ENCODE results near the gene POLR1B. TPM values are rescaled to one million over a fixed set of nuclear protein-coding genes. Genes with fewer than 3 reads are reported as not detected.

The POLR1B gene
- total and polyA plus RNA-seq, 2 of the 13 experiments (the other 11 are each of a cell fraction or from before 2014, with no cell fraction given) = 18.3 to 46.0 TPM

DNA sequence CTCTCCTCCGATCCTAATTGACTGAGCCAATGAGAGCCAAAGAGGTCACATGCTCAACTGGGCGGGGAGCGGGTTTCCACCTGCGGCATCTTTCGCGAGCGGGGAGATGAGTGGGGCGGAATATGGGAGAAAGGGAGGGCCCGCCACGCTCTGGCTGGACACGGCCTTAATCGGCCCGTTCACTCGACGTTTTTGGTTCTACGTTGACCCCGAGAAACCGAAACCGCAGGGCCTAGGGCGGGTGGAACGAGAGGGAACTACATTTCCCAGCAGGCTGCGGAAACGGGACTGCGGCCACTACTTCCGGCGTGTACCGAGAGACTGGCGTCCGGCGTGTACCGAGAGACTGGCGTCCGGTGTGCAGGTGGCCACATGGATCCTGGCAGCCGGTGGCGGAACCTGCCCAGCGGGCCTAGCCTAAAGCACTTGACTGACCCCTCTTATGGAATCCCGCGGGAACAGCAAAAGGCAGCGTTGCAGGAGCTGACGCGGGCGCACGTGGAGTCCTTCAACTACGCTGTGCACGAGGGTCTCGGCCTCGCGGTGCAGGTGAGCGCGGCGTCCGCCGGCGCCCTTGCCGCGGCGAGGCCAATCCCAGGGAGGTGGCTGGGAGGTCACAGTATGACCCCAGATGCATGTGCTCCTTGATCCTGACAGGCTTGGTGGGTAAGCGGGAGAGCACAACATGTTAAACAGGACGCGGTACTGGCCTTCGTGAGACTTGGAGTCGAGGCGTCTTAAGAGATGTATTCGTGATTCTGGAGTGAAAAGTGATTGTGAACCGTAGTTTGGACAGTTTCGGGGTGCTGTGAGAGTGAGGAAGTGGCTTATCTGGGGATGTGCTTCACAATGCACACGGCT lies at the start of gene POLR1B (continued):
- TF ChIP-seq, protein P1, sequence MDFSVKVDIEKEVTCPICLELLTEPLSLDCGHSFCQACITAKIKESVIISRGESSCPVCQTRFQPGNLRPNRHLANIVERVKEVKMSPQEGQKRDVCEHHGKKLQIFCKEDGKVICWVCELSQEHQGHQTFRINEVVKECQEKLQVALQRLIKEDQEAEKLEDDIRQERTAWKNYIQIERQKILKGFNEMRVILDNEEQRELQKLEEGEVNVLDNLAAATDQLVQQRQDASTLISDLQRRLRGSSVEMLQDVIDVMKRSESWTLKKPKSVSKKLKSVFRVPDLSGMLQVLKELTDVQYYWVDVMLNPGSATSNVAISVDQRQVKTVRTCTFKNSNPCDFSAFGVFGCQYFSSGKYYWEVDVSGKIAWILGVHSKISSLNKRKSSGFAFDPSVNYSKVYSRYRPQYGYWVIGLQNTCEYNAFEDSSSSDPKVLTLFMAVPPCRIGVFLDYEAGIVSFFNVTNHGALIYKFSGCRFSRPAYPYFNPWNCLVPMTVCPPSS (IDR thresholded peaks at IDR 0.05) = no peak
- TF ChIP-seq ARNTL (CRISPR knock-in tag; IDR thresholded peaks at IDR 0.05) (peak; percentile 86), CREB1 (IDR thresholded peaks at IDR 0.05) (no peak; the same call in 1 of the 2 replicates), CREB1 (CRISPR knock-in tag; IDR thresholded peaks at IDR 0.05) (peak; percentile 84), ZFP36L2 (CRISPR knock-in tag; IDR thresholded peaks at IDR 0.05) (no peak), RBM22 (optimal IDR thresholded peaks at IDR 0.05; ENCODE audit: low read length) (no peak), ZNF251 (CRISPR knock-in tag; IDR thresholded peaks at IDR 0.05) (peak; percentile 72; the same call in 1 of the 2 replicates), SNRNP70 (IDR thresholded peaks at IDR 0.05; ENCODE audit: low read depth, low read length) (no peak), CC2D1A (CRISPR knock-in tag; IDR thresholded peaks at IDR 0.05) (peak; percentile 95; the same call in 1 of the 2 replicates), MTF1 (CRISPR knock-in tag; IDR thresholded peaks at IDR 0.05) (peak; percentile 88; the same call in 1 of the 2 replicates), ZNF333 (CRISPR knock-in tag; IDR thresholded peaks at IDR 0.05; ENCODE audit: borderline replicate concordance) (peak; percentile 94), ZNF607 (CRISPR knock-in tag; IDR thresholded peaks at IDR 0.05; ENCODE audit: borderline replicate concordance) (peak; percentile 81), ZNF225 (CRISPR knock-in tag; IDR thresholded peaks at IDR 0.05) (peak; percentile 99), KDM1A (CRISPR knock-in tag; IDR thresholded peaks at IDR 0.05) (no peak; the same call in 1 of the 2 replicates), FOXO1 (CRISPR knock-in tag; IDR thresholded peaks at IDR 0.05) (peak; percentile 69), XBP1 (CRISPR knock-in tag; IDR thresholded peaks at IDR 0.05) (peak; percentile 75), RAD51 (IDR thresholded peaks at IDR 0.05; ENCODE audit: borderline replicate concordance) (peak; percentile 69), HNRNPL (IDR thresholded peaks at IDR 0.05; ENCODE audit: low read depth, low read length) (peak; percentile 89), ZNF530 (CRISPR knock-in tag; IDR thresholded peaks at IDR 0.05; ENCODE audit: low read depth) (peak; percentile 78; the same call in 1 of the 2 replicates), NFKBIZ (CRISPR knock-in tag; IDR thresholded peaks at IDR 0.05) (peak; percentile 65; the same call in 1 of the 2 replicates)
- TF ChIP-seq, protein P2, sequence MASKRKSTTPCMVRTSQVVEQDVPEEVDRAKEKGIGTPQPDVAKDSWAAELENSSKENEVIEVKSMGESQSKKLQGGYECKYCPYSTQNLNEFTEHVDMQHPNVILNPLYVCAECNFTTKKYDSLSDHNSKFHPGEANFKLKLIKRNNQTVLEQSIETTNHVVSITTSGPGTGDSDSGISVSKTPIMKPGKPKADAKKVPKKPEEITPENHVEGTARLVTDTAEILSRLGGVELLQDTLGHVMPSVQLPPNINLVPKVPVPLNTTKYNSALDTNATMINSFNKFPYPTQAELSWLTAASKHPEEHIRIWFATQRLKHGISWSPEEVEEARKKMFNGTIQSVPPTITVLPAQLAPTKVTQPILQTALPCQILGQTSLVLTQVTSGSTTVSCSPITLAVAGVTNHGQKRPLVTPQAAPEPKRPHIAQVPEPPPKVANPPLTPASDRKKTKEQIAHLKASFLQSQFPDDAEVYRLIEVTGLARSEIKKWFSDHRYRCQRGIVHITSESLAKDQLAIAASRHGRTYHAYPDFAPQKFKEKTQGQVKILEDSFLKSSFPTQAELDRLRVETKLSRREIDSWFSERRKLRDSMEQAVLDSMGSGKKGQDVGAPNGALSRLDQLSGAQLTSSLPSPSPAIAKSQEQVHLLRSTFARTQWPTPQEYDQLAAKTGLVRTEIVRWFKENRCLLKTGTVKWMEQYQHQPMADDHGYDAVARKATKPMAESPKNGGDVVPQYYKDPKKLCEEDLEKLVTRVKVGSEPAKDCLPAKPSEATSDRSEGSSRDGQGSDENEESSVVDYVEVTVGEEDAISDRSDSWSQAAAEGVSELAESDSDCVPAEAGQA (IDR thresholded peaks at IDR 0.05; ENCODE audit: low read depth) = peak; percentile 85
- TF ChIP-seq, protein P2 (CRISPR knock-in tag; IDR thresholded peaks at IDR 0.05; ENCODE audit: borderline replicate concordance) = no peak; the same call in 1 of the 2 replicates
- TF ChIP-seq, protein P3, sequence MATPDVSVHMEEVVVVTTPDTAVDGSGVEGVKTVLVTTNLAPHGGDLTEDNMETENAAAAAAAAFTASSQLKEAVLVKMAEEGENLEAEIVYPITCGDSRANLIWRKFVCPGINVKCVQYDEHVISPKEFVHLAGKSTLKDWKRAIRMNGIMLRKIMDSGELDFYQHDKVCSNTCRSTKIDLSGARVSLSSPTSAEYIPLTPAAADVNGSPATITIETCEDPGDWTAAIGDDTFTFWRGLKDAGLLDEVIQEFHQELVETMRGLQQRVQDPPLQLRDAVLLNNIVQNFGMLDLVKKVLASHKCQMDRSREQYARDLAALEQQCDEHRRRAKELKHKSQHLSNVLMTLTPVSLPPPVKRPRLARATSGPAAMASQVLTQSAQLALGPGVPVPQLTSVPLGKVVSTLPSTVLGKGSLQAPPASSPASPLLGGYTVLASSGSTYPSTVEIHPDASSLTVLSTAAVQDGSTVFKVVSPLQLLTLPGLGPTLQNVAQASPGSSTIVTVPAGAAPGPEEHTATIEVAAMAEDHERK (CRISPR knock-in tag; IDR thresholded peaks at IDR 0.05; ENCODE audit: low read depth) = peak; percentile 73

All from HepG2 (cell line).